CD4-positive, alpha-beta T cell treated with Interleukin-2 at 100 ng/mL for 4 hours (primary cell): Measurements from ENCODE around the gene DHX38.
A peak's percentile ranks its signal among the peaks of the same experiment; 100 is the strongest.

Source experiments
- DNase-seq: peaks from one replicate; pipeline ENCODE4 v3.0.0-alpha.2; 2020; ENCODE audit warnings: low spot score

The DHX38 gene

GRCh38 chr16:72083778-72084404 lies 9.8 kb upstream of the DHX38 start:
- DNase-seq = no peak

- DNase-seq = no peak
Observed at GRCh38 chr16:72084445-72084844, 9.2 kb upstream of the DHX38 start.

- no peak for DNase-seq
Observed at GRCh38 chr16:72085002-72085401, 8.6 kb upstream of the DHX38 start.

GRCh38 chr16:72091217-72091616 lies 2.4 kb upstream of the DHX38 start:
- DNase-seq = no peak

- DNase-seq = no peak
Observed at GRCh38 chr16:72092832-72093447, 707 bp upstream of the DHX38 start.

- DNase-seq = no peak
Observed at GRCh38 chr16:72094266-72094610, 591 bp downstream of the DHX38 start.

GRCh38 chr16:72098936-72099335 lies 5.3 kb downstream of the DHX38 start:
- DNase-seq = no peak

GRCh38 chr16:72099377-72099818 lies 5.8 kb downstream of the DHX38 start:
- peak; percentile 44 for DNase-seq

GRCh38 chr16:72101195-72101594 lies 7.5 kb downstream of the DHX38 start:
- no peak for DNase-seq

- DNase-seq = no peak
Observed at GRCh38 chr16:72104905-72105304, 11.3 kb downstream of the DHX38 start.

GRCh38 chr16:72105978-72106377 lies 12.3 kb downstream of the DHX38 start:
- no peak for DNase-seq

GRCh38 chr16:72107371-72107770 lies 13.7 kb downstream of the DHX38 start:
- DNase-seq = no peak

- no peak for DNase-seq
Observed at GRCh38 chr16:72108353-72109102, 14.9 kb downstream of the DHX38 start.

GRCh38 chr16:72109300-72109699 lies 15.7 kb downstream of the DHX38 start:
- no peak for DNase-seq

- DNase-seq = no peak
Observed at GRCh38 chr16:72109966-72110530, 16.4 kb downstream of the DHX38 start.

- no peak for DNase-seq
Observed at GRCh38 chr16:72110662-72111615, 17.3 kb downstream of the DHX38 start.

- DNase-seq = no peak
Observed at GRCh38 chr16:72111657-72112451, 18.2 kb downstream of the DHX38 start.

- no peak for DNase-seq
Observed at GRCh38 chr16:72112452-72112792, 18.8 kb downstream of the DHX38 start.

- DNase-seq = no peak
Observed at GRCh38 chr16:72112906-72113615, 19.4 kb downstream of the DHX38 start.

- no peak for DNase-seq
Observed at GRCh38 chr16:72113616-72113945, 19.9 kb downstream of the DHX38 start.

- no peak for DNase-seq
Observed at GRCh38 chr16:72120026-72120425, 26.4 kb downstream of the DHX38 start.
